Measurements from ENCODE around the gene KCNJ9. TPM values are rescaled to one million over a fixed set of nuclear protein-coding genes. Genes with fewer than 3 reads are reported as not detected.

Gene KCNJ9
- total and polyA plus RNA-seq, 2 donors (not counting 3 experiments of a cell fraction or from before 2014, with no cell fraction given) = not detected

DNA sequence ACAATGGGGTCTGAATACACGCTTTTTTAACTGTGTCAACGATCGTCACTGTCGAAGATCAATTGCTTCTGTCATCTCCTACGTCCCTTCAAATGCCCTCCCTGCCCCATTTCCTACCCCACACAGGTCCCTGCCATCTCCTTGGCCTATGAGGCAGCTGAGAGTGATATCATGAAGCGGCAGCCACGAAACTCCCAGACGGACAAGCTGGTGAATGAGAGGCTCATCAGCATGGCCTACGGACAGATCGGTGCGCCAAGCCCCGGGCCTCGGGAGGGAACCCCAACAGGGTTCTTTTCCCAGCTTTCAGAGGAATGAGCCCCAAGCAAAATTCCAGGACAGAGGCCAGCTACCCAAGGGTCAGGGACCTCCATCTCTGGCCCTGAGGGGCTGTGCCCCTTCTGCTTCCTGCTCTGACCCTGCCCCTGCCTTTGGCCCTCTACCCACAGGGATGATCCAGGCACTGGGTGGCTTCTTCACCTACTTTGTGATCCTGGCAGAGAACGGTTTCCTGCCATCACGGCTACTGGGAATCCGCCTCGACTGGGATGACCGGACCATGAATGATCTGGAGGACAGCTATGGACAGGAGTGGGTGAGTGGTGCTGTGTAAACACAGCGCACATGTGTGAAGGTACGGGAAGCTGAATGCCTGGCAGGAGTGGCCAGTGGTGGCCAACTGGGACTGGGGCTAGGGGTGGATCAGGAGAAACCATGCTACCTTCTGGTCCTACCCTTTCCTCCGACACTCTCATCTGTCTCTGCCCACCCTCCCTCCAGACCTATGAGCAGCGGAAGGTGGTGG, 55.0 kb downstream of the KCNJ9 start:
- no peak for FAIRE-seq

More for the DNA sequence above, 55.0 kb downstream of the KCNJ9 start:
- Histone ChIP-seq H3K27ac (ENCODE audit: insufficient read depth, low read depth, low read length) (no peak overlapping the region), H3K36me3 (ENCODE audit: control insufficient read depth in 2 of 2, extremely low read depth in 1 of 2, insufficient read depth in 2 of 2, low read length in 2 of 2) (no peaks in the 10 kb centered on the region), H3K9ac (replicated peaks; ENCODE audit: extremely low read depth, insufficient read depth, low read length) (no peak overlapping the region), H3K4me3 (replicated peaks in 1 of 3; ENCODE audit: insufficient read depth in 1 of 3, low read depth in 1 of 3, low read length in 3 of 3) (no peak overlapping the region), H4K20me1 (replicated peaks; ENCODE audit: control insufficient read depth, extremely low read depth, insufficient read depth, low read length) (no peaks in the 10 kb centered on the region), H2AFZ (ENCODE audit: low read depth, low read length) (no peak overlapping the region), H3K79me2 (ENCODE audit: control insufficient read depth, insufficient read depth, low read length) (no peaks in the 10 kb centered on the region), H3K9me3 (replicated peaks; ENCODE audit: control insufficient read depth, insufficient read depth, low read length) (no peaks in the 10 kb centered on the region), H3K27me3 (ENCODE audit: control insufficient read depth in 2 of 2, insufficient read depth in 2 of 2, low read length in 2 of 2) (no peaks in the 10 kb centered on the region), H3K4me2 (ENCODE audit: insufficient read depth, low read length) (no peak overlapping the region), H3K4me1 (ENCODE audit: control insufficient read depth, extremely low read depth, insufficient read depth, low read length) (no peaks in the 10 kb centered on the region), H3K9me1 (replicated peaks; ENCODE audit: control insufficient read depth, extremely low read depth, insufficient read depth, low read length) (no peaks in the 10 kb centered on the region)
- no TSS peak for BruUV-seq (replicated peaks)
- TF ChIP-seq POLR2A (IDR thresholded peaks at IDR 0.05; ENCODE audit: low read depth, low read length) (no peak), FOS (IDR thresholded peaks at IDR 0.05; ENCODE audit: borderline replicate concordance, insufficient read depth, low read length) (no peak), MYC (IDR thresholded peaks at IDR 0.05; ENCODE audit: low read depth, low read length) (no peak), POLR2AphosphoS5 (IDR thresholded peaks at IDR 0.05; ENCODE audit: insufficient read depth, low read depth, low read length) (no peak), EZH2 (IDR thresholded peaks at IDR 0.05; ENCODE audit: borderline replicate concordance, low read depth, low read length, severe bottlenecking) (no peak), JUN (IDR thresholded peaks at IDR 0.05; ENCODE audit: borderline replicate concordance, insufficient read depth, insufficient read length, low read depth) (no peak), GATA2 (IDR thresholded peaks at IDR 0.05; ENCODE audit: insufficient read depth, insufficient read length, low read depth, low read length) (no peak)
- TF ChIP-seq, protein P1, sequence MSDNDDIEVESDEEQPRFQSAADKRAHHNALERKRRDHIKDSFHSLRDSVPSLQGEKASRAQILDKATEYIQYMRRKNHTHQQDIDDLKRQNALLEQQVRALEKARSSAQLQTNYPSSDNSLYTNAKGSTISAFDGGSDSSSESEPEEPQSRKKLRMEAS (IDR thresholded peaks at IDR 0.05; ENCODE audit: insufficient read depth, insufficient read length) = no peak
- TF ChIP-seq, protein P2, sequence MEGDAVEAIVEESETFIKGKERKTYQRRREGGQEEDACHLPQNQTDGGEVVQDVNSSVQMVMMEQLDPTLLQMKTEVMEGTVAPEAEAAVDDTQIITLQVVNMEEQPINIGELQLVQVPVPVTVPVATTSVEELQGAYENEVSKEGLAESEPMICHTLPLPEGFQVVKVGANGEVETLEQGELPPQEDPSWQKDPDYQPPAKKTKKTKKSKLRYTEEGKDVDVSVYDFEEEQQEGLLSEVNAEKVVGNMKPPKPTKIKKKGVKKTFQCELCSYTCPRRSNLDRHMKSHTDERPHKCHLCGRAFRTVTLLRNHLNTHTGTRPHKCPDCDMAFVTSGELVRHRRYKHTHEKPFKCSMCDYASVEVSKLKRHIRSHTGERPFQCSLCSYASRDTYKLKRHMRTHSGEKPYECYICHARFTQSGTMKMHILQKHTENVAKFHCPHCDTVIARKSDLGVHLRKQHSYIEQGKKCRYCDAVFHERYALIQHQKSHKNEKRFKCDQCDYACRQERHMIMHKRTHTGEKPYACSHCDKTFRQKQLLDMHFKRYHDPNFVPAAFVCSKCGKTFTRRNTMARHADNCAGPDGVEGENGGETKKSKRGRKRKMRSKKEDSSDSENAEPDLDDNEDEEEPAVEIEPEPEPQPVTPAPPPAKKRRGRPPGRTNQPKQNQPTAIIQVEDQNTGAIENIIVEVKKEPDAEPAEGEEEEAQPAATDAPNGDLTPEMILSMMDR (IDR thresholded peaks at IDR 0.05; ENCODE audit: extremely low read depth in 1 of 2, insufficient read depth in 1 of 2, low read depth in 1 of 2, low read length in 2 of 2) = no peak
- CTCF ChIA-PET = no interaction called here
- no peak for DNase-seq (ENCODE audit: low read depth, low spot score)
- intact Hi-C loops (cut with micrococcal nuclease) (no loop called here), dilution Hi-C loops (cut with MboI; ENCODE audit: extremely low pct_ligation_motif_present, low sequenced_read_pairs) (no loop called here)
- POLR2A ChIA-PET = no interaction called here
